Measurements from ENCODE around the gene ZIM2. TPM values are rescaled to one million over a fixed set of nuclear protein-coding genes. Genes with fewer than 3 reads are reported as not detected.

ZIM2 gene
- total and polyA plus RNA-seq, 12 donors, result 0.06 to 0.15 (median 0.13) TPM; not detected in 8

DNA sequence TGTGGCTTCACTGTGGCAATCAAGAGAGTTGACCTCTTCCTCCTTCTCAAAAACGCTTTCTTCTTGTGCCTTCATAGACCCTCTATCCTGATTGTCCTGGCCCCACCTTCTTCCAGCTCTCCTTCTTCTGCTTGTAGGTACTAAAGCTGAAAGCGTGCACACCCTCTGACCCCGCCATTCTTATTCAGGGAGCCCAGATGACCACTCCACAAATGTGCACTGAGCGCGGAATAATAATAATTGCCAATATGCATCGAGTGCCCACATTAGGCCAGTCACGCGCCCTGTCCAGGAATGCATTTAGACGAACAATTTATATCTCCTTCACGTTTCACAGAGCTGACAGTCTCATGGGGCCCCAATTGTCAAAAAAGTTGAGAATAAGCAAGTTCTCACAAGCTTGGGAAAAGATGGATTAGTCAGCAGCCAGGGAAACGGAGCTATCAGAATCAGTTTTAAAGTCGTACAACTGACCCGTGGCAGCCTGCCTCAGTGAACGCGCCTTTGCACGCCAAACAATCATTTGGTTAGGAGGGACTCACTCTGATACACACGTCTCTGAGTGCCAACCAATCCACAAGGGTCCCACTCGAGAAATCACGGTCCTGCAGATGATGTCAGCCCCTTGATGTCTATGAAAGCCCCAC is 36.7 kb upstream of the ZIM2 start:
- Histone ChIP-seq H3K27ac (no peak overlapping the region), H3K27me3 (no peaks in the 10 kb centered on the region), H3K4me3 (no peak overlapping the region), H3K36me3 (no peaks in the 10 kb centered on the region), H3K9me3 (peaks cover 0 to 72% (median 3%) of the 10 kb centered on the region in 11 donors), H3K4me1 (no peaks in the 10 kb centered on the region)
- WGBS, 2 donors, result 65 to 71% methylated on average over 19 of the region's 19 CpGs
- intact Hi-C loops (cut with DNase I), result no loop called here
- TF ChIP-seq, protein P1, sequence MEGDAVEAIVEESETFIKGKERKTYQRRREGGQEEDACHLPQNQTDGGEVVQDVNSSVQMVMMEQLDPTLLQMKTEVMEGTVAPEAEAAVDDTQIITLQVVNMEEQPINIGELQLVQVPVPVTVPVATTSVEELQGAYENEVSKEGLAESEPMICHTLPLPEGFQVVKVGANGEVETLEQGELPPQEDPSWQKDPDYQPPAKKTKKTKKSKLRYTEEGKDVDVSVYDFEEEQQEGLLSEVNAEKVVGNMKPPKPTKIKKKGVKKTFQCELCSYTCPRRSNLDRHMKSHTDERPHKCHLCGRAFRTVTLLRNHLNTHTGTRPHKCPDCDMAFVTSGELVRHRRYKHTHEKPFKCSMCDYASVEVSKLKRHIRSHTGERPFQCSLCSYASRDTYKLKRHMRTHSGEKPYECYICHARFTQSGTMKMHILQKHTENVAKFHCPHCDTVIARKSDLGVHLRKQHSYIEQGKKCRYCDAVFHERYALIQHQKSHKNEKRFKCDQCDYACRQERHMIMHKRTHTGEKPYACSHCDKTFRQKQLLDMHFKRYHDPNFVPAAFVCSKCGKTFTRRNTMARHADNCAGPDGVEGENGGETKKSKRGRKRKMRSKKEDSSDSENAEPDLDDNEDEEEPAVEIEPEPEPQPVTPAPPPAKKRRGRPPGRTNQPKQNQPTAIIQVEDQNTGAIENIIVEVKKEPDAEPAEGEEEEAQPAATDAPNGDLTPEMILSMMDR (IDR thresholded peaks at IDR 0.05), result no peak
- DNase-seq (no peak), ATAC-seq (no peak)

DNA sequence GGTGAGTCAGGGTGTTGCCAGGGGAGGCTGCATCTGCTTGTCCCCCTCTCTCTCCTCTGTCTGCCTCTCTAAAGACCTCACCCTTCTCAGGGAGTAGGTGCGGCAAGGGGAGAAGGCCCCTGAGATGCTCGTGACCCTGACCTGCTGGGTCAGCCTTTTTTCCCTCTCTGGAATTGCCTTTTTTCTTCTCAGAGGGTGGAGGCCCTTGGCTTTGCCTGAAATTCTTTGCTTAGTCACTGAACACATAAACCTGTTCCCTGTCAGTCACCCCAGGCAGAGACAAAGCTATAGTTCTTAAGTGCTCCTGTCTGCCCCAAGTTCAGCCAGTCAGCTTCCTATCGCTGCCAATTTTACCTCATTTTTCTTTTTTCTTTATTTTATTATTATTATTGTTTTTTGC is 35.2 kb upstream of the ZIM2 start:
- TF ChIP-seq, protein P1 (IDR thresholded peaks at IDR 0.05), result no peak
- intact Hi-C loops (cut with DNase I), result no loop called here
- WGBS, 2 donors, result 71 to 77% methylated on average over 3 of the region's 3 CpGs
- Histone ChIP-seq H3K4me3 (no peak overlapping the region), H3K36me3 (no peaks in the 10 kb centered on the region), H3K27ac (no peak overlapping the region), H3K9me3 (peaks cover 0 to 72% (median 3%) of the 10 kb centered on the region in 11 donors), H3K27me3 (no peaks in the 10 kb centered on the region), H3K4me1 (no peaks in the 10 kb centered on the region)
- no peak for ATAC-seq
- no peak for DNase-seq

DNA sequence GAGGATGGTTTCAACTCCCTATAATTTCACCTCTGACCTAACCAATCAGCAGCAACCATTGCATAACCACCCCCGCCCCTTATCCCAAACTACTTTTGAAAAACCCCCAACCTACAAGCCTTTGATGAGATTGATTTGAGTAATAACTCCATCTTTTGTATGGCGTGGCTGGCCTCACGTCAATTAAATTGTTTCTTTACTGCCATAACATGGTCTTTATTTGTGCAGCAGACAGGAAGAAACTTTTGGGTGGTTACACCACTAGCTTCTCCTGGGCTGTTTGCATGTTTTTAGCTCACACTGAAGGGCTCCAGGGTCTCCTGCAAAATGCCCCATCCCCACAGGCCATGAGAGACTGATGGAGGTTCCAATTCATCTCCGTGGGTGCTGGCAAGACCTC is 34.0 kb upstream of the ZIM2 start:
- WGBS, 2 donors, result 91% methylated on average over 4 of the region's 4 CpGs
- DNase-seq (no peak), ATAC-seq (no peak)
- TF ChIP-seq, protein P1 (IDR thresholded peaks at IDR 0.05), result no peak
- H3K9me3 ChIP-seq, result peaks cover 0 to 72% (median 3%) of the 10 kb centered on the region in 11 donors
- H3K4me1 ChIP-seq, result no peaks in the 10 kb centered on the region
- no peak overlapping the region for H3K4me3 ChIP-seq
- H3K27ac ChIP-seq, result no peak overlapping the region
- intact Hi-C loops (cut with DNase I), result no loop called here
- no peaks in the 10 kb centered on the region for H3K27me3 ChIP-seq
- H3K36me3 ChIP-seq, result no peaks in the 10 kb centered on the region

DNA sequence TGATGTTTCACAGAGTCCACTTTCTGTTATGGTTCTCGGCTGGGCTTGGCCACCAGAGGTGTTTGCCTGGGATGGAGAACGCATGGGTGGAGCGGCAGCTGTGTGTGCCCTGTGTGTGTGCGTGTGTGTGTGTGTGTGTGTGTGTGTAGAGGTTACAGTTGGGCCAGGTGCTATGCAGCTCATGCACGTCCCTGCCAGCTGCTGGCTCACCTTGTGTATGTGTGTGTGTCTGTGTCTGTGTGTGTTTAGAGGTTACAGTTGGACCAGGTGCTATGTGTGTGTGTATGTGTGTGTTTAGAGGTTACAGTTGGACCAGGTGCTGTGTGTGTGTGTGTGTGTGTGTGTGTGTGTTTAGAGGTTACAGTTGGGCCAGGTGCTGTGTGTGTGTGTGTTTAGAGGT is 33.0 kb upstream of the ZIM2 start:
- WGBS, 2 donors, result 76 to 88% methylated on average over 5 of the region's 5 CpGs

More for the DNA sequence above, 33.0 kb upstream of the ZIM2 start:
- intact Hi-C loops (cut with DNase I), result no loop called here
- Histone ChIP-seq H3K4me1 (no peaks in the 10 kb centered on the region), H3K27ac (no peak overlapping the region), H3K9me3 (peaks cover 0 to 76% (median 3%) of the 10 kb centered on the region in 11 donors), H3K27me3 (no peaks in the 10 kb centered on the region), H3K36me3 (no peaks in the 10 kb centered on the region), H3K4me3 (no peak overlapping the region)
- DNase-seq, result no peak
- no peak for ATAC-seq
- TF ChIP-seq, protein P1 (IDR thresholded peaks at IDR 0.05), result no peak
